Fibroblast of gingiva (primary cell): ENCODE measurements around the gene EHBP1L1.

Experiments
- DNase-seq: peaks from one replicate; pipeline ENCODE4 v3.0.0-alpha.2; 2011; ENCODE audit warnings: low read depth

The EHBP1L1 gene

DNA sequence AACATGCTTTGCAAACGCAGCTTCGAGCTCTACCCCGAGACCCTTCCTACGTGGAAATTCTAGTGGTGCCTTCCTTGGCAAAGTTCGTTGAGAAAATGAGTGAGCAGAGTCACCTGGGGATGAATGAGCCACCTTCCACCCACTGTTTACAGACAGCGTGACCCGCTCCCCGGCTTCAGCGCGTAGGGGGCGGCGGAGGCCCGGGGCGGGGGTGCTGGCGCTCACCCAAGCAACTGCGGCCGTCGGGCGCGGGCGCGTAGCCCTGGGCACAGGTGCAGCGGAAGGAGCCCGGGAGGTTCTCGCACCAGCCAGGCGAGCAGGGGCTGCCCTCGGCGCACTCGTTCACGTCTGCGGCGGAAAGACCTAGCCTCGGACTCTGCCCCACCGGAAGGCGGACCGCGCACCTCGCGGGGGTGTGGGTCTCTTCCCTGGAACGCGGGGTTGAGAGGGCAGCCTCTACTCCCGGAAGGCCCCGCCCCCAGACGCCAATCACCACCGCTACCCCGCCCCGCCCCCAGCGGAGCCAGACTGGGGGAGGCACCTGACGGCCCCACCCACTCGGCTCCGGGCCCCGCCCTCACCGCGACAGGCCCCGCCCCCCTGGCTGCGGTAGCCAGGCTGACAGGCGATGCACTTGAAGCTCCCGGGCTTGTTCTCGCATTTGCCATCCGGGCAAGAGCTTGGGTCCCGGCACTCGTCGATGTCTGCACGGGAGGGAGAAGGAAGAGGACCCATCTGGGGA, 29.5 kb upstream of the EHBP1L1 start:
- no peak for DNase-seq

DNA sequence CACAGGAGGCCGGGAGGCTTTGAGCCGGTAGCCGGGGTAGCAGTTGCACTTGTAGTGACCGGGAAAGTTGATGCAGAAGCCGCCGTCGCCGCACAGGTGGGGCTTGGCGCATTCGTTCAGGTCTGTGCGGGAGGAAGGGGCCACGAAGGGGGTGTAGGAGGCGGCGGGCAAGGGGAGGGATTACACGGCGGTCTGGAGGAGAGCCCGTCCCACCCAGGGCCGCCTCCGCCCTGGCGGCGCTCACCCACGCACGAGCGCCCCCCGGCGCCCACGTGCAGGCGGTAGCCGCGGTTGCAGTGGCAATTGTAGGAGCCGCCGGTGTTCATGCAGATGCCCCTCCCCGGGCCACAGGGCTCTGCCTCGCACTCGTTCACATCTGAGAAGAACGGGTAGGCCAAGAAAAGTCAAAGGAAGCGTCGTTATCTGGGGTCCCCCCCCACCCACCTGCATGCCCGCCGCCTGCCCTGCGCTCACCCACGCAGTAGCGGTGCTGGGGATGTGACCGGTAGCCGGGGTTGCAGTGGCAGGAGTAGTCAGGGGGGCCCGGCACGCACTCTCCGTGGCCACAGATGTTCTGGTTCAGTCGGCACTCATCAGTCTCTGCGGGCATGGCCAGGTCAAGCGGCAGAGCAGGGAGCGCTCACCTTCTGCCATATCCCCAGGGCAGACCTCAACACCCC, 28.3 kb upstream of the EHBP1L1 start:
- no peak for DNase-seq

GRCh38 chr11:65548395-65548794, 27.5 kb upstream of the EHBP1L1 start:
- DNase-seq: no peak

DNA sequence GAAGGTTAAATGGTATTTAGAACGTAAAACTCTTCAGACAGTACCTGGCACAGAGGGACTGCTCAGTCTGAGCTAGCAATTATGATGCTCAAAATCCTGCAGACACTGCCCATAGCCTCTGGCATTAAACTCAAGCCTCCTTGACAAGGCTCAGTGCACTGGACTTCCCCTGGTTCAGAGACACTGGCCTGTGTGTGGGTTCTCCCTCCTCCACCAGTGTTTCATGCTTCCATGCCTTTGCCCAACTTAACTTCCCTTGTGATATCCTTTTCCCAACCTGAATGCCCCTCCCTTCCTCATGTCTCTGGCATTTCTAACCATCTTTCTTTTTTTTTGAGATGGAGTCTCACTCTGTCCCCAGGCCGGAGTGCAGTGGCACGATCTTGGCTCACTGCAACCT, 26.8 kb upstream of the EHBP1L1 start:
- no peak for DNase-seq

GRCh38 chr11:65551572-65552387, 24.1 kb upstream of the EHBP1L1 start:
- DNase-seq: no peak

GRCh38 chr11:65552388-65552951, 23.4 kb upstream of the EHBP1L1 start:
- DNase-seq: no peak

DNA sequence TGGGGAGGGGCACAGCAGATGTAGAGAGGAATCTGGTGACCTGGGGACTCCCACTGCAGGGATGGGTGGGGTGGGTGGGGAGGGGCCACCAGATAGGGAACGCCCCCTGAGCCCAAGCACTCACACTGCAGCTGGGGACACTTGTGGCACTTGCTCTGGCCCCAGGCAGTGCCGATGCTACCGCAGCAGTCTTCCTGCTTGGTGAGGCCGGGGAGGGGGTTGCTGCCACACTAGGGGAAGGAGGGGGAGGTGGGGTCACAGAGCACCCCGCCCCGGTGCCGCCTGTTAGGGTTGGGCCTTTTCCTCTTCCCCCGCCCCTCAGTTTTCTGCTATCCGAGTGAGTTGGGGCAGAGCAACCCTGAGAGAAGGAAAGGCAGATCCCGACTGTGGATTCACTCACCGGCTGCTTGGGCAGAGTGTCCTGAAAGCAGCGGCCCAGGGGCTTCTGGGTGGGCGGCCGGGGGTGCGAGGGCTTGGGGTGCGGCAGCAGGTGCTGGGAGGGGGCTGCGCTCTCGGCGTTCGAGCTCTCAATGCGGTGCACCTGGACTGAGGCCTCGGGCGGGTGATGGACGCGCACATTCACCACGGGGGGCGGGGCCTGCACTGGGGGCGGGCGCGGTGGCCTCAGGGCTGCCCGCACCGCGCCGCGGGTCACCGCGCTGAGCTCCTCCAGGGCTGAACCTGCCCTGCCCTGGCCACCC, 22.4 kb upstream of the EHBP1L1 start:
- no peak for DNase-seq

DNA sequence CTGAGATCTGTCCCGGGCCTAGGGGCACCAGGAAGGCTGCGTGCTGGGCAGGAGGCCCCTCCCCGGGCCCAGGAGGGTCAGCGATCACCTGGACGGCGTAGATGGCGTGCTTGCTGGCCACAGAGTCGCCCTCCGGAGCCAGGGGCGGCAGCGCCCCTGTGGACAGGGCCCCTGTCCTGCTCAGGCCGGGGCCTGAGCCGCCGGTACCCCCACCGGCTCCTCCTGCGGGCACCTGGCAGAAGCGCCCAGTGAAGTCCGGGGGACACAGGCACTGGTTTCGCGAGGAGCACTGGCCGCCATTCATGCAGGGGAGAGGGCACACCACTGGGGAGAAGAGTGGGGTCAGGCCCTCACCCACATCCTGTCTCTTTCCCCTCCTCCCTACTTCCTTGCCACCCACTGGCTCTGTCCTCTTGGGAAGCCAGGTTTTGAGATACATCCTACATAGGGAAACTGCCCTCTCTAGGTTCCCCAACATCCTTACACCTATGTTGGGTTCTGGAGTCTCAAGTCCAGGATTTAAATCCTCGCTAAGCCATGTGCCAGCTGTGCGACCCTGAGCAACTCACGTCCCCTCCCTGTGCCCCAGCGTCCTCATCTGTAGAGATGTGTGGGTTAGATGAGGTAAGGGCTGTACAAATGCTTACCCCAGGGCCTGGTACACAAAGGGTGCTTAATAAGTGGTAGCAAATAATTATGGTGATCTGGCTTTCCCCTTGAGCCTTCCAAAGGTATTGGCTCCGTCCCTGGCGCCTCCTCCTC, 21.6 kb upstream of the EHBP1L1 start:
- DNase-seq: no peak

DNA sequence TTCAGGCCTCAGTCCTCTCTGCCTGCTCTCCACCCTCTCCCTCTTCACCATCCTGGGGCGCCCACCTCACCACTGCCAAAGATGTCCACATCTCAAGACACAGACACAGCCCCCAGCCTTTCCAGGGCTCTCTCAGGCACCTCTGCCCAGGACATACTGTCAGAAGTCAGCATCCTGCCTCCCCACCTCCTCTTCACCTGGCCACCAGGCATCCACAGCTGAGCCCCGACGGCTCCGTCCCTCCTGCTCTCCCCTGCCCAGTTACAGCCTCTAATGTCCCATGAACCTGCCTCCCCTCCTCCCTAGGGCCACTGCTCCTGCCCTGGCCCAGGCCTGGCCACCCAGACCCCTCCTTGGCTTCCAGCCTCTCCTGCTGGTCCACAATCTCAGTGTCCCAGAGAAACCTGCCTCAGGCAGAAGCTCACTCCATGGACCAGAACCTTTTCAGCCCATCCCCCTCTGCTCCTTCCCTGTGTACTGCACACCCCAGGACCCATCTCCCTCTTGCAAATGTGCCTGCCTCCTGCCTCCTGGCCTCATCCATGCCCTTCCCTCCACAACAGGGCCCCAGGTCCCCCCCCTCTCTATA, 20.9 kb upstream of the EHBP1L1 start:
- no peak for DNase-seq

- DNase-seq: peak; percentile 83
These were observed 20.1 kb upstream of the EHBP1L1 start for GRCh38 chr11:65555693-65556231.

DNA sequence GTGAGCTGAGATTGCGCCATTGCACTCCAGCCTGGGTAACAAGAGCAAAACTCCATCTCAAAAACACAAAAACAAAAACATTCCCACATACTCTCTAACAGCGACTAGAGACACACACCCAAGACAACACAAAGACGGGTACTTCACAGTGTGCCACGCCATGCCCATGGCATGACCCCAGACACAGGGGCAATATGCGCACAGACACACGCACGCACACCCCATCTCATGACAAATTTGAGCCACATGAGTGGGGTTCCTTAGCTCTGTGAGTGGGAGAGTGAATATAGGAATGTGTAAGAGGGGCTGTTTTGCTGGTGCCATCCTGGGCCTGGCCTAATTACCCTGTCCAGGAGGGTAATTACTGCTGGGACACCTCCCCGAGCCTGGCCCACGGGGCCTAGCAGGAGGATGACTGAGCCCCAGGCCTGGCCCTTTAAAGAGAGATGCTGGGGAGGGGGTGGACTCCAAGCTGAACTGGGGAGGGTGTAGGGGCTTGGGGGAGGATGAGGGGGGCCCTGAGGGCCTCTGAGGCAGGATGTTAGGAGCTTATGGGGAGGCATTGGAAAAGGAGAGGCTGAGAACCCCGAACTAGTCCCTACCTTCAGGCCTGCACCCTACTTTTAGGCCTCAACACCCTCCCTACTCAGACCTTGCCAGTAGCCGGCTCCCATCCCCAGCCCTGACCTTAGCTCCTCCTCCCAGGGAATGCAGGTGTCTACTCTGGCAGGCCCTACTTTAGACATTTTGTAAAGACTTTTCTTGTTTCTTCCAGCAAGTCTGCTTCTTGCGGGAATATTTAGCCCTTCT, 19.2 kb upstream of the EHBP1L1 start:
- no peak for DNase-seq

- DNase-seq: no peak
These were observed 18.4 kb upstream of the EHBP1L1 start for GRCh38 chr11:65557280-65558001.

GRCh38 chr11:65558002-65558929, 17.6 kb upstream of the EHBP1L1 start, which contains the start of gene LTBP3:
Gene LTBP3 (minus strand): TSS chr11:65558359. CDS start chr11:65557959, 400 bp downstream.
- peak; percentile 82 for DNase-seq

GRCh38 chr11:65558930-65559509, 16.8 kb upstream of the EHBP1L1 start:
- DNase-seq: no peak

GRCh38 chr11:65559535-65559934, 16.3 kb upstream of the EHBP1L1 start:
- DNase-seq: no peak

- no peak for DNase-seq
These were observed 15.8 kb upstream of the EHBP1L1 start for GRCh38 chr11:65559951-65560537.
